ENCODE measurements around the gene ADD3. TPM values are rescaled to one million over a fixed set of nuclear protein-coding genes. Genes with fewer than 3 reads are reported as not detected.

ADD3 gene
- total RNA-seq, 1 experiment from 2014 or later: 59.9 TPM

DNA sequence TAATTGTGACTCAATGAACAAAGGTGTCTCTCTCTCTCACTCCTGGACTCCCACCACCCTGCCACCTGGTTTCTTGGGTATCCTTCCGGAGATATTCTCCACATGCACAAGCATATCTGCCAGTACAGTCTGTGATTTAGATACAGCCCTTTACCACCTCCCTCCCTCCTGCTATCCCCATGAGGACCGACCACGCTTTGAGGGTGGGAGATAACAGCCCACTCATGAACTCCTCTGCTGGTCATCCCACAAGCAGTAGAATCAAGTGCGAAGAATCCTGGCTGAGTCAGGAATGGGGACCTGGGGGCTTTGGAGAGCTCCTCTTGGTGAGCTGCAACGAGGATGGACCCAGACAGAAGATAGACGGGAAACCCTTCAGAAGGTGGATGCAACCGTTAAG, 171.4 kb downstream of the ADD3 start:
- Histone ChIP-seq H3K79me2 (ENCODE audit: insufficient read depth, low read length) (no peaks in the 10 kb centered on the region), H2BK15ac (ENCODE audit: low read depth, low read length) (no peak overlapping the region), H3K79me1 (ENCODE audit: insufficient read depth, low read depth, low read length, poor library complexity, severe bottlenecking) (no peaks in the 10 kb centered on the region), H2AK5ac (ENCODE audit: insufficient read length, low read length) (no peak overlapping the region), H3K27me3 (ENCODE audit: insufficient read depth, low read length) (peaks cover 12% of the 10 kb centered on the region; the same call in 1 of the 2 replicates), H3K18ac (ENCODE audit: insufficient read length, low read depth, low read length) (no peak overlapping the region), H3K9me3 (ENCODE audit: control insufficient read depth, low read depth, low read length) (no peaks in the 10 kb centered on the region), H3K23ac (ENCODE audit: insufficient read length, low read depth, low read length) (no peak overlapping the region), H3K4me2 (ENCODE audit: insufficient read depth, insufficient read length, low read length) (no peak overlapping the region), H3K27ac (ENCODE audit: insufficient read length, low read depth, low read length) (no peak overlapping the region), H2BK12ac (ENCODE audit: insufficient read length, low read depth, low read length) (no peak overlapping the region), H4K8ac (replicated peaks; ENCODE audit: insufficient read length, low read depth, low read length) (no peak overlapping the region), H3K14ac (ENCODE audit: insufficient read depth, low read length) (no peak overlapping the region), H3K4ac (ENCODE audit: low read depth, low read length) (no peak overlapping the region), H2BK5ac (ENCODE audit: insufficient read length, low read length) (no peak overlapping the region), H3K23me2 (ENCODE audit: insufficient read length, low read depth, low read length, poor library complexity, severe bottlenecking) (no peaks in the 10 kb centered on the region), H3K9ac (ENCODE audit: extremely low read depth, insufficient read length, low read length) (no peak overlapping the region), H4K20me1 (ENCODE audit: control insufficient read depth, insufficient read depth, insufficient read length) (no peaks in the 10 kb centered on the region), H4K91ac (ENCODE audit: insufficient read length, low read depth, low read length) (no peak overlapping the region), H3T11ph (ENCODE audit: low read length) (no peak overlapping the region), H4K5ac (ENCODE audit: insufficient read length, low read depth, low read length) (no peak overlapping the region), H2AFZ (ENCODE audit: low read length) (no peak overlapping the region), H3K4me1 (ENCODE audit: insufficient read depth, low read length) (peaks cover 2% of the 10 kb centered on the region; the same call in 1 of the 2 replicates), H2BK20ac (ENCODE audit: low read depth, low read length, poor library complexity, severe bottlenecking) (no peak overlapping the region), H3K56ac (ENCODE audit: insufficient read length, low read depth, low read length) (no peak overlapping the region), H2BK120ac (ENCODE audit: low read depth, low read length, poor library complexity, severe bottlenecking) (no peak overlapping the region)
- DNase-seq: no peak
- Mint-ChIP-seq H3K9me3 (no peaks in the 10 kb centered on the region), H3K27me3 (ENCODE audit: low read depth) (peaks cover 84% of the 10 kb centered on the region), H3K27ac (no peak overlapping the region), H3K36me3 (ENCODE audit: insufficient read depth in 1 of 3, low read depth in 3 of 3) (peaks cover 0 to 2% (median 0%) of the 10 kb centered on the region in 3 experiments; a peak in 1 of 7 replicates), H3K4me1 (peaks cover 25 to 27% of the 10 kb centered on the region in 2 experiments), H3K4me3 (no peak overlapping the region)
- TF ChIP-seq, protein P1, sequence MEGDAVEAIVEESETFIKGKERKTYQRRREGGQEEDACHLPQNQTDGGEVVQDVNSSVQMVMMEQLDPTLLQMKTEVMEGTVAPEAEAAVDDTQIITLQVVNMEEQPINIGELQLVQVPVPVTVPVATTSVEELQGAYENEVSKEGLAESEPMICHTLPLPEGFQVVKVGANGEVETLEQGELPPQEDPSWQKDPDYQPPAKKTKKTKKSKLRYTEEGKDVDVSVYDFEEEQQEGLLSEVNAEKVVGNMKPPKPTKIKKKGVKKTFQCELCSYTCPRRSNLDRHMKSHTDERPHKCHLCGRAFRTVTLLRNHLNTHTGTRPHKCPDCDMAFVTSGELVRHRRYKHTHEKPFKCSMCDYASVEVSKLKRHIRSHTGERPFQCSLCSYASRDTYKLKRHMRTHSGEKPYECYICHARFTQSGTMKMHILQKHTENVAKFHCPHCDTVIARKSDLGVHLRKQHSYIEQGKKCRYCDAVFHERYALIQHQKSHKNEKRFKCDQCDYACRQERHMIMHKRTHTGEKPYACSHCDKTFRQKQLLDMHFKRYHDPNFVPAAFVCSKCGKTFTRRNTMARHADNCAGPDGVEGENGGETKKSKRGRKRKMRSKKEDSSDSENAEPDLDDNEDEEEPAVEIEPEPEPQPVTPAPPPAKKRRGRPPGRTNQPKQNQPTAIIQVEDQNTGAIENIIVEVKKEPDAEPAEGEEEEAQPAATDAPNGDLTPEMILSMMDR (conservative IDR thresholded peaks at IDR 0.05): no peak
- no CpG with 5 or more reads among the region's 7 CpGs for WGBS (ENCODE audit: extremely low coverage, insufficient read length, low lambda C conversion rate)

Data from H9 (cell line).